ENCODE results near the gene METTL23. TPM values are rescaled to one million over a fixed set of nuclear protein-coding genes. Genes with fewer than 3 reads are reported as not detected.
A peak's percentile ranks its signal among the peaks of the same experiment; 100 is the strongest.
"Not testable (repeated sequence)": the region's sequence is repeated elsewhere in the genome, so short reads cannot be mapped to it uniquely, and the experiment has no call there.

The METTL23 gene
- total and polyA plus RNA-seq, 2 experiments from 2014 or later: 41.6 to 55.9 TPM

GRCh38 chr17:76731800-76732733 is 5.4 kb downstream of the METTL23 start:
- Histone ChIP-seq H3K27ac (ENCODE audit: low read depth) (peak overlapping the region; percentile 77; the same call in 1 of the 2 replicates), H4K20me1 (replicated peaks; ENCODE audit: insufficient read depth) (peaks cover 44% of the 10 kb centered on the region)
- H3K4me3 Mint-ChIP-seq: not testable (repeated sequence)

GRCh38 chr17:76732734-76733617 is 6.3 kb downstream of the METTL23 start:
- H3K27me3 ChIP-seq (ENCODE audit: insufficient read depth): no peaks in the 10 kb centered on the region
- H4K20me1 ChIP-seq (replicated peaks; ENCODE audit: insufficient read depth): peaks cover 38% of the 10 kb centered on the region
- no peaks in the 10 kb centered on the region for H3K9me2 ChIP-seq (ENCODE audit: insufficient read depth)
- Mint-ChIP-seq H3K9me3 (peaks cover 9% of the 10 kb centered on the region; the same call in 1 of the 3 replicates), H3K4me3 (peak overlapping the region; percentile 99), H3K4me1 (peaks cover 20% of the 10 kb centered on the region), H3K36me3 (ENCODE audit: low read depth) (peaks cover 73% of the 10 kb centered on the region), H3K27me3 (ENCODE audit: insufficient read depth, low read depth, poor library complexity) (peaks cover 23% of the 10 kb centered on the region), H3K27ac (no peak overlapping the region)
- peak overlapping the region; percentile 99; the same call in 1 of the 2 replicates for H3K4me2 ChIP-seq
- H3K36me3 ChIP-seq (ENCODE audit: insufficient read depth): peaks cover 37% of the 10 kb centered on the region
- peaks cover 11% of the 10 kb centered on the region for H3K4me1 ChIP-seq (ENCODE audit: insufficient read depth)
- ATAC-seq: no peak
- peak overlapping the region; percentile 63; the same call in 1 of the 2 replicates for H3K27ac ChIP-seq (ENCODE audit: low read depth)
- 0 out of 2 replicates have a peak, but pooled peaks have one; percentile 9 for TF ChIP-seq POLR2AphosphoS5 (IDR thresholded peaks at IDR 0.05; ENCODE audit: low read depth)
- no peak for TF ChIP-seq ZNF462 (CRISPR knock-in tag; IDR thresholded peaks at IDR 0.05)
- TF ChIP-seq EZH2phosphoT487 (IDR thresholded peaks at IDR 0.05; ENCODE audit: unreplicated experiment): no peak
- TF ChIP-seq ZNF114 (CRISPR knock-in tag; IDR thresholded peaks at IDR 0.05): no peak
- DNase-seq (ENCODE audit: low spot score): no peak
- H3K79me2 ChIP-seq (replicated peaks; ENCODE audit: insufficient read depth): peaks cover 65% of the 10 kb centered on the region
- peak overlapping the region; percentile 97; the same call in 1 of the 2 replicates for H3K4me3 ChIP-seq
- peaks cover 48% of the 10 kb centered on the region for H3F3A ChIP-seq (replicated peaks; ENCODE audit: low read depth)
- H2AFZ ChIP-seq: no peak overlapping the region

More at GRCh38 chr17:76731800-76732733, 5.4 kb downstream of the METTL23 start:
- H3K27me3 ChIP-seq (ENCODE audit: insufficient read depth); H3K9me3 Mint-ChIP-seq; H3K27ac Mint-ChIP-seq; H3K9me2 ChIP-seq (ENCODE audit: insufficient read depth); DNase-seq (ENCODE audit: low spot score); H3K4me2 ChIP-seq; H3K4me3 ChIP-seq; H2AFZ ChIP-seq; ATAC-seq: not testable (repeated sequence)
- TF ChIP-seq POLR2AphosphoS5 (IDR thresholded peaks at IDR 0.05; ENCODE audit: low read depth): peak; percentile 38; the same call in 1 of the 2 replicates
- peaks cover 74% of the 10 kb centered on the region for H3K36me3 Mint-ChIP-seq (ENCODE audit: low read depth)
- peaks cover 48% of the 10 kb centered on the region for H3F3A ChIP-seq (replicated peaks; ENCODE audit: low read depth)
- peaks cover 18% of the 10 kb centered on the region for H3K4me1 ChIP-seq (ENCODE audit: insufficient read depth)
- H3K36me3 ChIP-seq (ENCODE audit: insufficient read depth): peaks cover 37% of the 10 kb centered on the region
- H3K27me3 Mint-ChIP-seq (ENCODE audit: insufficient read depth, low read depth, poor library complexity): peaks cover 22% of the 10 kb centered on the region
- H3K4me1 Mint-ChIP-seq: peaks cover 25% of the 10 kb centered on the region
- peaks cover 74% of the 10 kb centered on the region for H3K79me2 ChIP-seq (replicated peaks; ENCODE audit: insufficient read depth)

Data from GM23338 (cell line).